Urinary bladder (tissue), 4 donors: ENCODE data around the gene LUZP1. TPM values are rescaled to one million over a fixed set of nuclear protein-coding genes. Genes with fewer than 3 reads are reported as not detected.

Experiments used
- DNase-seq: peaks from one replicate; pipeline ENCODE4 v3.0.0-alpha.2; 2015; ENCODE audit errors: extremely low spot score
- H3K27ac ChIP-seq: one replicate; pipeline ENCODE4 v1.5.1; 2013; ENCODE audit warnings: low read depth, mild to moderate bottlenecking, moderate library complexity
- H3K36me3 ChIP-seq: one replicate; pipeline ENCODE4 v1.6.1; 2013; ENCODE audit warnings: mild to moderate bottlenecking, moderate library complexity; ENCODE audit not compliant: insufficient read depth
- H3K4me1 ChIP-seq: one replicate; pipeline ENCODE4 v1.6.1; 2013; ENCODE audit warnings: mild to moderate bottlenecking, moderate library complexity; ENCODE audit not compliant: insufficient read depth
- H3K4me3 ChIP-seq: one replicate; pipeline ENCODE4 v1.5.1; 2013; ENCODE audit warnings: low read depth, low read length
- WGBS: extraction: QIAGEN DNeasy Blood & Tissue Kit; methylation state at CpG from one replicate; pipeline ENCODE4 v1.1.7; 2013; 5-methylcytosine and 5-hydroxymethylcytosine counted together
- polyA plus RNA-seq: library from polyadenylated mRNA; stranded (reverse); fragments of 200-250 nt; gene quantifications from one replicate; pipeline ENCODE4 v1.2.3, GENCODE V29; 2013
- total RNA-seq: library from RNA; depleted of rRNA; stranded (reverse); fragments of >200 nt; gene quantifications from one replicate; pipeline ENCODE4 v1.2.3, GENCODE V29; 2014
- donor health status: healthy with polysubstance abuse.
- donor health status: healthy.

Gene LUZP1
- total and polyA plus RNA-seq, 2 donors = 13.5 to 25.0 TPM

DNA sequence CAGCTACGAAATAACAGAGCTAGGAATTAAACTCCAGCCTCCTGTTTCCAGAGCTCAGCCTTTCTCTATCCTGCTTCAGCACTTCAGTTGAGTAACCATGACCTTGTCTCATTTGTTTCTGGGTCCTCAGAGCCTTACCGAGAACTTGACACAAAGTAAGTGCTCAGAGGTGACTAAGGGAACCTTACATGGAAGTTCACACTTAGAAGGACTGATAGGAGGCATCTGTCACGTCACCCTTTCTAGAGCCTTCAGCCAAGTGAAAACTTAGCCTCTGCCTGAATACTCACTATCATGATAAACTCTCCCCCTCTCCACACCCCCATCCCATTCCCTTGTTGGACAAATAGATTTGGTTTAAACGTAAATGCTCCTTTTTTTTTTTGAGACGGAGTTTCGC is 9.8 kb upstream of the LUZP1 start:
- no peaks in the 10 kb centered on the region for H3K36me3 ChIP-seq
- WGBS = 68% methylated on average over 6 of the region's 6 CpGs

DNA sequence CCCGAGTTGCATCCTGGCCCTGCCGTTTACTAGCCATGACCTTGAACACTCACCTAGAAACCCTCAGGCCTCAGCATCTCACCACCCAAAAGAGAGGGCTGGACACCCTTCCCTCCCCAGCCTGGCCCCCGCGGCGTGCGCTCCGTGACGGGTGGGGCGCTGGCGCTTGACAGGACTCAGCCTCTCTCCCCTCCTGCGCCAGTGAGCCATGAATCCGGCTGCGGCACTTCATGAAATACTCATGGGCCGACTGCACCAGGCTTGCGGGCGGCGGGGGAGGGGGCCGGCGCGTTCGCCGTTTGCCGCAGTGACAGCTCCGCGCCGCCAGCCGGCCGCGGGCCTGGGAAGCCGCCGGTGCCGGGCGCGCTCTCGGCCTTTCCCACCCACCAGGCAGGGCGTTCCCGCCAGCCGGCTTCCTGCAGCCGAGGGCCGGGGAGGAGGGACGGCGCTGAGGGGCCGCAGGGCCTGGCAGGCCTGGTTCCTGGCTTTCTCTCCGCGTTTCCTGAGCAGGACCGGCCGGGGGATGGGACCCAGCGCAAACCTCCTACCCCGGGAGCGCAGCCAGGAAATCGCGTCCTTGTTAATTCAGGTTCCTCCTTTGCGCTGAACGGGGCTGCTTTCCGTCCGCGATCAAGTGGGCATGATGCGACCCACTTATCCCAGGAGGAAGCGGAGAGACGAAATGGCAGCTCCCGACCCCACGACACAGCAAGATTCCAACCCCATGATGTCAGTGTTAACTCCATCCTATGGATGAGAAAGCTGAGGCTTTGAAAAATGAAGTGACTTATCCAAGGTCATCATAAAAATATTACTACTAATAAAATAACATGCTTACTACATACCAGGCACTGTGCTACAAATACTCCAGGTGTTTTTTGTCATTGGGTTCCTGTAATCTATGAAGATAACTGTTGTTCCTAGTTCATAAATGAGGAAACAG is 9.1 kb upstream of the LUZP1 start:
- peak overlapping the region; percentile 85 for H3K27ac ChIP-seq
- WGBS = 1% methylated on average over 62 of the region's 62 CpGs
- H3K36me3 ChIP-seq = no peaks in the 10 kb centered on the region

More for the DNA sequence above, 9.8 kb upstream of the LUZP1 start:
- Histone ChIP-seq H3K4me1 (no peaks in the 10 kb centered on the region), H3K27ac (no peak overlapping the region), H3K4me3 (no peak overlapping the region)
- no peak for DNase-seq

DNA sequence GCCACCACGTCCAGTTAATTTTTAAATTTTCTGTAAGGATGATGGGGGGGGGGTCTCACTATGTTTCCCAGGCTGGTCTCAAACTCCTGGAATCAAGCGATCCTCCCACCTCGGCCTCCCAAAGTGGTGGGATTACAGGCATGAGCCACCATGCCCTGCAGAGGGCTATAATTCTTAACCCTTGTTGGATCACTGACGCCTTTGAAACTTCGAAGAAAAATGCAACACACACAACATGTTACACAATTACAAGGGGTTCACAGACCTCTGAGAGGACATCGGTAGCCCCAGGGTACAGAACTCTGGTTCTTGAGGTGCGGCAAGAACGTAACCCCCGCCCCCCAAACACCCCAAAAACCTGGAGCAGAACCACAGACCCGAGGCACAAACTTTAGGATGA is 8.4 kb upstream of the LUZP1 start:
- no peaks in the 10 kb centered on the region for H3K36me3 ChIP-seq
- H3K4me3 ChIP-seq = peak overlapping the region; percentile 59
- WGBS = 40% methylated on average over 10 of the region's 10 CpGs
- H3K4me1 ChIP-seq = no peaks in the 10 kb centered on the region
- DNase-seq = no peak
- H3K27ac ChIP-seq = peak overlapping the region; percentile 59

More for the DNA sequence above, 9.1 kb upstream of the LUZP1 start:
- H3K4me1 ChIP-seq = no peaks in the 10 kb centered on the region
- H3K4me3 ChIP-seq = peak overlapping the region; percentile 59
- no peak for DNase-seq

DNA sequence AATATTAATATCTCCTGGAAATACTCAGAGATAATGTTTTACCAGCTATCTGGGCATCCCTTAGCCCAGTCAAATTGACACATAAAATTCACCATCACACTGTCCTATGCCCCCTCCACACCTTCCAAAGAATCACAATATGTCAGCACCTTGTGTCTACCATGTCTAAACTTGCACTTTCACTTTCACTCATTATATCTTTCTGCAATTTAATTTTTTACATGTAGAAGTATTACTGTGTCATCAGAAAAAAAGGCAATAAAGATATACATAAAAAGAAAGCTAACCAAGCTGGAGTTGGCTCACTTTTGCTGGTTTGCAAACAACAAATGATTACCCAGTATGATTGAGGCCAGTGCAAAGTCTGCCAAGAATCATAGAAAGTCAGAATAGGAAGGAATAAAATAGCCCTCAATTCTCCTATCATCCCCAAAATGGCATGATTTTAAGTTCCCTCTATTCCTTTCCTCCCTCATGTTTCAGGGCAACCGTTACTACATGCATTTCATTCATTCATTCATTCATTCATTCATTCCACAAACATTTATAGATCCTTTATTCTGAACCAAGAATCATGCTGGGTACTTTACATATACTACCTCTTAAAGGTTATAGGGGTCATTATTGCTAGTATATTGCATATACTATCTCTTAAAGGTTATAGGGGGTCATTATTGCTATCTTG is 5.9 kb upstream of the LUZP1 start:
- no peaks in the 10 kb centered on the region for H3K36me3 ChIP-seq
- DNase-seq = no peak
- H3K4me3 ChIP-seq = no peak overlapping the region
- 49% methylated on average over 1 of the region's 1 CpG for WGBS
- no peaks in the 10 kb centered on the region for H3K4me1 ChIP-seq
- no peak overlapping the region for H3K27ac ChIP-seq

DNA sequence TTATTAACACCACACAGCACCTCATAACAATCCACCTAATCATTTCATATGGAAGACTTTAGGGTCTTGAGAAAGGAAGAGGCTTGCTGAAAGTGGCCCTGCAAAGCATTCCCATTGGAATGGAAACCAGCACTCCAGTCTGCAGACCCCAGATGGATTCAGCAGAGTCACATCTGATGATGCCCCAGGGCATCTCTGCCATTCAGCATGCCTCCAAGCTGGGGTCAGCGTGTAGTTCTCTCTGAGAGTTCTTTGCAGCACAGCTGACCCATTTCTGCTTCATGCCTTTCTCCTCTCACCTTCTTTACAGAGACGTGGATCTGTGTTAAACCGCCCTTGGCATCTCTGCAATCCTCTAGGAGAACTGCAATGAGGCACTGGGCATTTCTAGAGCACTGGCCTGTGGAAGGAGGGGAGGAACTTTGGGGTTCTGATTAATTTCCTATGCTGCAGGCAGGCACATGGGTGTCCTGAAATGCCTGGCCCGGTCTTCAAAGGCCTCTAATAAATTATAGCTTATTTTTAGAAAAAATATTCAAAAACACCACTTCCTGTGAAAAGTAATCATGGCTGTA is 2.6 kb upstream of the LUZP1 start:
- no peak for DNase-seq
- WGBS = 45% methylated on average over 4 of the region's 4 CpGs
- no peaks in the 10 kb centered on the region for H3K36me3 ChIP-seq
- H3K4me1 ChIP-seq = no peaks in the 10 kb centered on the region
- H3K4me3 ChIP-seq = no peak overlapping the region
- H3K27ac ChIP-seq = no peak overlapping the region

DNA sequence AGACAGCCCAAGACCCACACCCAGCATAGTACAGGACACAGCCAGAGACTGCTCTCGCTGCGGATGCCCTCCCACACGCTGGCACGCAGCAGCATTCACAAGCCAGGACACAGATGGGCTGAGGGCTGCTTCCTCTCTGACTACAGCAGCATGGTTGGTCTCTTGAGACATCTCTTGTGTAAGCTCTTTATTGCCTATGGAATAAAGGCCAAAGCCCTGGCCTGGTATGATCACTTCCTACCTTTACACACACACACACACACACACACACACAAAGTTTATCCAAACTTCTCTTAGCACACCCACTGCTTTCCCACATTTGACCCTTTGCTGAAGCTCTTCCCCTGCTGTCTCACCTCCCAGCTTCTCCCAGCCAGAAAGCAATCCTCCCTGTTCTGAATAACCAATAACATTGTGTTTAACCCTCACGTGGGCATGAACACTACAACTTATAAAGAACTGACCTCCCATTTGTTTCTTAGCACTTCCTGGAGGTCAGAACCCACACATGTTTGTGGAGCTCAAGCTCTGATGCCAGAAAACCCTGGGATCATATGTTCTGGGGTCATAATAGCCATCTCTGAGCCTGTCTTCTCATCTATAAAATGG is 1.2 kb upstream of the LUZP1 start:
- H3K27ac ChIP-seq = no peak overlapping the region
- no peak overlapping the region for H3K4me3 ChIP-seq
- H3K36me3 ChIP-seq = no peaks in the 10 kb centered on the region
- DNase-seq = no peak
- WGBS = 43% methylated on average over 5 of the region's 5 CpGs
- H3K4me1 ChIP-seq = no peaks in the 10 kb centered on the region

DNA sequence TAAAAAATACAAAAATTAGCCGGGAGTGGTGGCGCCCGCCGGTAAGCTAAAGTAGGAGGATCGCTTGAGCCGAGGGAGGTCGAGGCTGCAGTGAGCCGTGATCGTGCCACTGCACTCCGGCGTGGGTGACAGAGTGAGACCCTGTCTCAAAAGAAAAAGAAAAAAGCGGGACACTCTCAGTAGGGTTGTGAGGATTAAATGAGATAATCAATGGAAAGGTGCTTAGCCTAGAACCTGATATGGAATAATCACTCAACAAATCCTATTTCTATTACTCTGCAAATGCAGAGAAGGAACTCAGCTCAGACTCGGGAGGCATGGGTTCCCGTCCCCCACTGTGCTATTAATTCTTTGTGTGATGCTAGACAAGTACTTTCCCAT is 529 bp upstream of the LUZP1 start:
- H3K36me3 ChIP-seq = no peaks in the 10 kb centered on the region
- no peaks in the 10 kb centered on the region for H3K4me1 ChIP-seq
- no peak overlapping the region for H3K4me3 ChIP-seq
- no peak for DNase-seq
- 48% methylated on average over 14 of the region's 14 CpGs for WGBS
- H3K27ac ChIP-seq = no peak overlapping the region

DNA sequence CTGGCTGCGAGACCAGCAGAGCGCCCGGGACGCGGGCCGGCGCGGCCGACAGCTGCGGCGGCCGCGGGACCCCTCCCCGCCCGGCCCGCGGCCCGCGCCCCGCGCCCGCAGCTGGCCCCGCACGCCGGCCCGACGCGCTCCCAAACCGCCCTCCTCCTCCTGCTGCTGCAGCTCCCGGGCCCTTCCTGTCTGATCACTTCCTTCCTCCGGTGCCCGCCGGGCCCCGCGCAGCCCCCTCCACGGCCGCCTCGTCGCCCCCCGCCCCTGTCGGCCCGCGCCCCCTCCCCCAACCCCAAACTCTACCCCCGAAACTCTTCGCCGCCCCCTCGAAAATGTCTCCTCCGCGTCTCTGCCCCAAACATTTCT is 594 bp downstream of the LUZP1 start:
- peak overlapping the region; percentile 94 for H3K4me3 ChIP-seq
- no peaks in the 10 kb centered on the region for H3K36me3 ChIP-seq
- DNase-seq = no peak
- peak overlapping the region; percentile 96 for H3K27ac ChIP-seq
- 2% methylated on average over 46 of the region's 49 CpGs for WGBS
- no peaks in the 10 kb centered on the region for H3K4me1 ChIP-seq

DNA sequence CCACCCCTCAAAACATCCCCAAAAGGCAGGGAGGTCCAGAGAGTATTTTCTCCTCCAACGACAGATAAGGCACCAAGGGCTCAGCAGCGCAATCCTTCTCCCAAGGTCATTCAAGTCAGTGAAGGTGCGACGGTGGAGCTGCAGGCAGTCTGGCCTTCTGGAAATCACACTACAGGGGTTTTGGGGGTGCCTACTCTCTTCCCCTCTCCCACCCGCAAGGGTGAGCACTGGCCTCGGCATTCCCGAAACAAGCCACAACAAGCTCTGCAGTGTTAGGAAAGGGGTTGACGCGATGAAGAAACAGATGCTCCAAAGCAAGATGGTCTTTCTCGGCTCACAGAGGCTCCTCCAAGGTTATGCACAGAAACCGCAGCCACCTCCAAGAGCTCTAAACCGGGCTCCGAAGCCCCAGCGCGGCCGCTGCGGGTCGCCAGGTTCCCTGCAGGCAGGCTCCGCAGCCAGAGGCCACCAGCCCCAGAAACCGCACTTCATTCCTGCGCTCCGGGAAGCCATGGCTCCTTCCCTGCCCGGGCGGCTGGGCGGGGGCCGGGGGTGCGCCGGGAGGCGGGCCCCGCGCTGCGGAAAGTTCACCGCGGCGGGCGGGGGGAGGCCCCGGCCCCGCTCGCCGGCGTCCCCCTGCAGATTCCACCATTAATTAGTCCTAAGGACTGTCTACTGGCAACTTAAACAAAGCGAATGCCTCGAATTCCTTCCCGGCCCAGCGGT is 1.1 kb downstream of the LUZP1 start:
- no peaks in the 10 kb centered on the region for H3K4me1 ChIP-seq
- H3K36me3 ChIP-seq = no peaks in the 10 kb centered on the region
- WGBS = under 1% methylated on average over 45 of the region's 45 CpGs
- H3K27ac ChIP-seq = peak overlapping the region; percentile 91
- DNase-seq = no peak
- H3K4me3 ChIP-seq = peak overlapping the region; percentile 94

DNA sequence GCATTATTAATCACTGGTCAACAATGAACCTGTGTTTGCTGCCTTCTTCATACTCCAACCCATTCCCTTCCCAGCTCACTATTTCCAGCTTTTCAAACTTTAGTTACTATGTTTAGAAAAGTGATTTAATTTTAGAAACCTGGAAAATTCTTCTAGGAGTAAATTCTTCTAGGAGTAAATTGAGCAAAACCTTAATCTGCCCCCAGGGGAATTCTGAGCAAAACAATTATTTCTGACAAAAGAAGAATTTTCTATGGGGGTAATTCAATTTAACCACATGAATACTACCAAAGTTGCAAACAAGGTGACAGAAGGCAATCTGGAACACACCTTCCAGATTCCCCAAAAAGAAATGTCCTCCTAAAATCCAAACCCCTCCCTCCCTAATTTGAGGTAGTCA is 1.8 kb downstream of the LUZP1 start:
- Histone ChIP-seq H3K4me1 (no peaks in the 10 kb centered on the region), H3K36me3 (no peaks in the 10 kb centered on the region), H3K4me3 (peak overlapping the region; percentile 94), H3K27ac (no peak overlapping the region)
- DNase-seq = no peak

DNA sequence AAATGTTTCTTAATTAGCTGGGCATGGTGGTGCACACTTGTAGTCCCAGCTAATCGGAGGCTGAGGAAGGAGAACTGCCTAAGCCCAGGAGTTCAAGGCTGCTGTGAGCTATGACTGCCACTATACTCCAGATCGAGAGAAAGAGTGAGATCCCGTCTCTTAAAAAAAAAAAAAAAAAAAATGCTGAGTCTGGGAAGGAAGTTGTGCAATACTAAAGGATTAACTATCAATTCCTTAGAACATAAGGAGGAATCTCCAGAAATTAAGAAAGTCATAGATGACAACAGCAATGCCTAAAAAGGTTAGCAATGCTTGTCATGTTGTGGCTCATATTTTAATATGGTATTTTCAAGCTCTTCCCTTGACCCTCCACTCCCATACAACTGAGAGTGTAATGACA is 5.3 kb downstream of the LUZP1 start:
- no peaks in the 10 kb centered on the region for H3K4me1 ChIP-seq
- H3K36me3 ChIP-seq = no peaks in the 10 kb centered on the region
- H3K27ac ChIP-seq = no peak overlapping the region
- 61% methylated on average over 3 of the region's 3 CpGs for WGBS
- DNase-seq = no peak
- no peak overlapping the region for H3K4me3 ChIP-seq

DNA sequence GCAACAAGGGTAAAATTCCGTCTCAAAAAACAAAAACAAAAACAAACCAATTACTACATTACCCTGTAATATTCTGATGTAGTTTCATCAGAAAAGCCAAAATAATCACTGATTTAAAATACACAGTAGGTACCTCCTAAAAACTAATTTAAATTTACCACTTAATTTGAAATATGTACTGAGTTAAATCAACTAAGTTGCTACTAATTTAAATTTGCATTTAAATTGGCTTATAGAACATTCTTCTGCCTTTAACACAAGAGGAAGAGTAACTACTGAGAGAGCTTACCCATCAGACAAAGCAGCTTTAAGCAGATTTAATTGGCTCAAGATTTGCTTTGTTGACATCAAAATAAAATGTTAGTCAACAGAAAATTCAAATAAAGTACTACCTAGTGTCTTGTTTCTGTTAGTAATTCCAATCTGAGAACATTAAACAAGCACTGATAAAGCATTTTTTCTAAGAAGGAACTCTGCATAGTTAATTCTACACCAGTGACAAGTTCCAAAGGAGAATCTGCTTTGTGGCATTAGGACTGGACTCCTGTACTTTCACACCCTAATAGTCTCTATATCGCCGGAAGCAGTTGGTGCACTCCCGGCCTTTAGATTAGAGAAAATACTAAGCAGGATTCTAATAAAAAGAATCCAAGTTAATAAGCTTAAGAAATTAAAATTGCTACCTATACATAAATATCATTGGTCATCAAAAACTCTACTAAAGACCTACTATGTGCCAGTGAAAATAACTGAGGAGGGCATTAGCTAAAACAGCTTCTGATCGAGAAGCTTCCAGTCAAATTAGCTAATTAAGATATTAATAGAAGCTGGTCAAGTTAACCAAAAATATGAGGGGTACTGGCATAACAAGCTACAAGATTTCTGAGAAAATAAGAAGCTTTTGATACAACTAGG is 8.4 kb downstream of the LUZP1 start:
- no peak for DNase-seq
- Histone ChIP-seq H3K36me3 (no peaks in the 10 kb centered on the region), H3K27ac (no peak overlapping the region), H3K4me1 (no peaks in the 10 kb centered on the region), H3K4me3 (no peak overlapping the region)
- WGBS = 91% methylated on average over 5 of the region's 5 CpGs
